HEK293 (cell line): ENCODE data around the gene GRID2.

Source experiments
- CTCF ChIA-PET: fragments of 350-600 bp; formaldehyde crosslinking; extraction: SDS; loops from one replicate; lab custom pipeline; 2021; ENCODE audit warnings: antibody characterized with exemption; lab: Yijun Ruan, JAX
- POLR2A ChIA-PET: fragments of 300-600 bp; formaldehyde crosslinking; extraction: SDS; loops from one replicate; lab custom pipeline; 2020; ENCODE audit warnings: antibody characterized with exemption, inconsistent platforms; lab: Yijun Ruan, JAX
- H3K27ac ChIP-seq: fragments of 200-500 bp; sonication (Bioruptor generic); 2 replicates; pipeline ENCODE4 v1.5.1; 2014; ENCODE audit warnings: low read depth, low read length, control low read depth, inconsistent platforms; ENCODE audit errors: extremely low read depth
- H3K36me3 ChIP-seq, 2 experiments: fragments of 200-500 bp in 1 of 2; sonication (Bioruptor generic) in 1 of 2; 1 replicate in 1 of 2; 2 replicates in 1 of 2; pipeline ENCODE4 v1.5.1; 2014 to 2017; ENCODE audit warnings: inconsistent platforms in 2 of 2, low read length in 2 of 2; ENCODE audit not compliant: control insufficient read depth in 2 of 2, insufficient read depth in 1 of 2
- H3K4me1 ChIP-seq: fragments of 200-500 bp; sonication (Bioruptor generic); 2 replicates; pipeline ENCODE4 v1.5.1; 2014; ENCODE audit warnings: mild to moderate bottlenecking, low read length, inconsistent platforms; ENCODE audit not compliant: control insufficient read depth, insufficient read depth
- H3K4me3 ChIP-seq: 2 replicates; pipeline ENCODE4 v1.5.1; 2011; ENCODE audit warnings: low read depth, mild to moderate bottlenecking, control low read depth, low read length, moderate library complexity
- H3K9me3 ChIP-seq: fragments of 200-500 bp; sonication (Bioruptor generic); 2 replicates; pipeline ENCODE4 v1.5.1; 2014; ENCODE audit warnings: low read depth, low read length, inconsistent platforms; ENCODE audit not compliant: control insufficient read depth, insufficient read depth
- IKZF3 ChIP-seq: fragments of 450-650 bp; IDR thresholded peaks from 2 replicates; pipeline ENCODE4 v1.5.0; 2018; ENCODE audit warnings: missing biosample characterization, mild to moderate bottlenecking, missing genetic modification characterization, moderate library complexity
- KLF16 ChIP-seq: fragments of 450-650 bp; formaldehyde crosslinking; IDR thresholded peaks from 2 replicates; pipeline ENCODE4 v1.5.1; 2017; ENCODE audit warnings: missing biosample characterization, missing genetic modification characterization
- KLF7 ChIP-seq: fragments of 450-650 bp; formaldehyde crosslinking; IDR thresholded peaks from 2 replicates; pipeline ENCODE4 v1.5.1; 2016; ENCODE audit warnings: missing biosample characterization, missing genetic modification characterization, borderline replicate concordance
- MZF1 ChIP-seq: fragments of 450-650 bp; formaldehyde crosslinking; IDR thresholded peaks from 2 replicates; pipeline ENCODE4 v1.5.1; 2017; ENCODE audit warnings: missing biosample characterization, missing genetic modification characterization, borderline replicate concordance
- OVOL3 ChIP-seq: fragments of 450-650 bp; formaldehyde crosslinking; IDR thresholded peaks from 2 replicates; pipeline ENCODE4 v1.5.1; 2016; ENCODE audit warnings: missing biosample characterization, missing genetic modification characterization
- PBX3 ChIP-seq: sonication (generic); formaldehyde crosslinking; IDR thresholded peaks from 2 replicates; pipeline ENCODE4 v1.8.1; 2022; ENCODE audit warnings: mild to moderate bottlenecking, moderate library complexity, missing genetic modification reagents
- REST ChIP-seq: fragments of 450-650 bp; formaldehyde crosslinking; IDR thresholded peaks from 2 replicates; pipeline ENCODE4 v1.5.1; 2016; ENCODE audit warnings: missing biosample characterization, missing genetic modification characterization
- SETDB1 ChIP-seq: IDR thresholded peaks from one replicate; pipeline ENCODE4 v1.6.1; 2017; ENCODE audit warnings: mild to moderate bottlenecking, low read length, moderate library complexity, mixed read lengths; ENCODE audit not compliant: insufficient read length
- TCF7L2 ChIP-seq: IDR thresholded peaks from 2 replicates; pipeline ENCODE4 v1.6.1; 2011; ENCODE audit warnings: low read depth, mild to moderate bottlenecking, inconsistent platforms, low read length, moderate library complexity, borderline replicate concordance
- ZFP3 ChIP-seq: fragments of 450-650 bp; formaldehyde crosslinking; IDR thresholded peaks from 2 replicates; pipeline ENCODE4 v1.5.1; 2016; ENCODE audit warnings: low read depth, missing biosample characterization, missing genetic modification characterization
- ZNF302 ChIP-seq: fragments of 450-650 bp; formaldehyde crosslinking; IDR thresholded peaks from 2 replicates; pipeline ENCODE4 v1.5.1; 2016; ENCODE audit warnings: missing biosample characterization, missing genetic modification characterization, low read depth
- ZNF362 ChIP-seq: fragments of 450-650 bp; formaldehyde crosslinking; IDR thresholded peaks from 2 replicates; pipeline ENCODE4 v1.5.1; 2016; ENCODE audit warnings: missing biosample characterization, missing genetic modification characterization
- ZNF366 ChIP-seq: fragments of 450-650 bp; formaldehyde crosslinking; conservative IDR thresholded peaks from 2 replicates; pipeline ENCODE4 v1.5.1; 2016; ENCODE audit warnings: missing biosample characterization, missing genetic modification characterization
- ZNF488 ChIP-seq: fragments of 450-650 bp; formaldehyde crosslinking; IDR thresholded peaks from 2 replicates; pipeline ENCODE4 v1.5.1; 2016; ENCODE audit warnings: missing biosample characterization, missing genetic modification characterization
- ZNF510 ChIP-seq: fragments of 450-650 bp; formaldehyde crosslinking; IDR thresholded peaks from 2 replicates; pipeline ENCODE4 v1.5.1; 2018; ENCODE audit warnings: mild to moderate bottlenecking, missing genetic modification characterization, missing biosample characterization; ENCODE audit not compliant: insufficient replicate concordance
- ZNF544 ChIP-seq: fragments of 450-650 bp; formaldehyde crosslinking; IDR thresholded peaks from 2 replicates; pipeline ENCODE4 v1.5.0; 2017; ENCODE audit warnings: missing biosample characterization, missing genetic modification characterization
- ZNF621 ChIP-seq: fragments of 450-650 bp; formaldehyde crosslinking; IDR thresholded peaks from 2 replicates; pipeline ENCODE4 v1.5.1; 2017; ENCODE audit warnings: missing biosample characterization, missing genetic modification characterization
- ZNF624 ChIP-seq: fragments of 450-650 bp; formaldehyde crosslinking; IDR thresholded peaks from 2 replicates; pipeline ENCODE4 v1.5.1; 2017; ENCODE audit warnings: missing biosample characterization, missing genetic modification characterization
- ZNF645 ChIP-seq: fragments of 450-650 bp; formaldehyde crosslinking; IDR thresholded peaks from 2 replicates; pipeline ENCODE4; 2016; ENCODE audit warnings: missing biosample characterization, missing genetic modification characterization
- ZNF658 ChIP-seq: fragments of 450-650 bp; formaldehyde crosslinking; IDR thresholded peaks from 2 replicates; pipeline ENCODE4; 2016; ENCODE audit warnings: missing biosample characterization, missing genetic modification characterization
- ZNF692 ChIP-seq: fragments of 450-650 bp; formaldehyde crosslinking; IDR thresholded peaks from 2 replicates; pipeline ENCODE4 v1.5.1; 2016; ENCODE audit warnings: missing biosample characterization, missing genetic modification characterization
- ZNF747 ChIP-seq: fragments of 450-650 bp; formaldehyde crosslinking; IDR thresholded peaks from 2 replicates; pipeline ENCODE4 v1.5.1; 2016; ENCODE audit warnings: missing biosample characterization, missing genetic modification characterization
- ZXDB ChIP-seq: fragments of 450-650 bp; formaldehyde crosslinking; IDR thresholded peaks from 2 replicates; pipeline ENCODE4 v1.5.1; 2016; ENCODE audit warnings: missing biosample characterization, missing genetic modification characterization

GRID2 gene

GRCh38 chr4:93513851-93514250 lies 1210.1 kb downstream of the GRID2 start:
- Histone ChIP-seq H3K27ac (no peak overlapping the region), H3K4me1 (no peaks in the 10 kb centered on the region), H3K36me3 (no peaks in the 10 kb centered on the region), H3K9me3 (no peaks in the 10 kb centered on the region), H3K4me3 (no peak overlapping the region)
- ChIA-PET POLR2A (no interaction called here), CTCF (interaction anchor here (0.6 kb wide), 1 partner anchor 242 kb away, joined by 3 read pairs; no protein-coding TSS in a partner anchor)
- TF ChIP-seq ZNF362 (tag by site-specific recombination) = no peak
- TF ChIP-seq KLF16 = no peak
- no peak for TF ChIP-seq PBX3 (CRISPR knock-in tag)
- no peak for TF ChIP-seq ZNF692 (tag by site-specific recombination)
- no peak for TF ChIP-seq ZXDB (tag by site-specific recombination)
- no peak for TF ChIP-seq ZNF624
- TF ChIP-seq TCF7L2 = no peak
- TF ChIP-seq ZNF621 (tag by site-specific recombination) = no peak
- no peak for TF ChIP-seq ZNF658 (tag by site-specific recombination)
- TF ChIP-seq ZNF645 (tag by site-specific recombination) = no peak

GRCh38 chr4:93515208-93515607 lies 1211.4 kb downstream of the GRID2 start:
- no peak overlapping the region for H3K4me3 ChIP-seq
- TF ChIP-seq ZNF366 (no peak), REST (tag by site-specific recombination) (peak; percentile 41; the same call in 1 of the 2 replicates)
- TF ChIP-seq, all 188 proteins: peak for 1
- ChIA-PET CTCF (no interaction called here), POLR2A (no interaction called here)
- Histone ChIP-seq H3K4me1 (no peaks in the 10 kb centered on the region), H3K9me3 (no peaks in the 10 kb centered on the region), H3K36me3 (no peaks in the 10 kb centered on the region), H3K27ac (no peak overlapping the region)

GRCh38 chr4:93529692-93530372 lies 1226.1 kb downstream of the GRID2 start:
- POLR2A ChIA-PET = no interaction called here
- H3K27ac ChIP-seq = no peak overlapping the region
- H3K9me3 ChIP-seq = no peaks in the 10 kb centered on the region
- H3K4me3 ChIP-seq = no peak overlapping the region
- CTCF ChIA-PET = no interaction called here
- no peaks in the 10 kb centered on the region for H3K36me3 ChIP-seq
- no peaks in the 10 kb centered on the region for H3K4me1 ChIP-seq
- no peak for TF ChIP-seq ZNF510 (tag by site-specific recombination)
- TF ChIP-seq IKZF3 (tag by site-specific recombination) = no peak
- no peak for TF ChIP-seq MZF1
- no peak for TF ChIP-seq SETDB1
- TF ChIP-seq ZNF302 (tag by site-specific recombination) = no peak
- no peak for TF ChIP-seq ZFP3 (tag by site-specific recombination)
- TF ChIP-seq OVOL3 (tag by site-specific recombination) = no peak
- TF ChIP-seq KLF7 (tag by site-specific recombination) = no peak
- TF ChIP-seq ZNF488 (tag by site-specific recombination) = no peak
- no peak for TF ChIP-seq ZNF747 (tag by site-specific recombination)
- TF ChIP-seq ZNF544 (tag by site-specific recombination) = no peak
